HG02870 (cell line): ENCODE data around the gene NUMB.

Experiments used
- ATAC-seq: cut with Tn5 transposase; IDR thresholded peaks from one replicate; pipeline ENCODE4 v1.9.1; 2021; ENCODE audit warnings: mild to moderate bottlenecking, moderate library complexity; ENCODE audit not compliant: unreplicated experiment

The NUMB gene

DNA sequence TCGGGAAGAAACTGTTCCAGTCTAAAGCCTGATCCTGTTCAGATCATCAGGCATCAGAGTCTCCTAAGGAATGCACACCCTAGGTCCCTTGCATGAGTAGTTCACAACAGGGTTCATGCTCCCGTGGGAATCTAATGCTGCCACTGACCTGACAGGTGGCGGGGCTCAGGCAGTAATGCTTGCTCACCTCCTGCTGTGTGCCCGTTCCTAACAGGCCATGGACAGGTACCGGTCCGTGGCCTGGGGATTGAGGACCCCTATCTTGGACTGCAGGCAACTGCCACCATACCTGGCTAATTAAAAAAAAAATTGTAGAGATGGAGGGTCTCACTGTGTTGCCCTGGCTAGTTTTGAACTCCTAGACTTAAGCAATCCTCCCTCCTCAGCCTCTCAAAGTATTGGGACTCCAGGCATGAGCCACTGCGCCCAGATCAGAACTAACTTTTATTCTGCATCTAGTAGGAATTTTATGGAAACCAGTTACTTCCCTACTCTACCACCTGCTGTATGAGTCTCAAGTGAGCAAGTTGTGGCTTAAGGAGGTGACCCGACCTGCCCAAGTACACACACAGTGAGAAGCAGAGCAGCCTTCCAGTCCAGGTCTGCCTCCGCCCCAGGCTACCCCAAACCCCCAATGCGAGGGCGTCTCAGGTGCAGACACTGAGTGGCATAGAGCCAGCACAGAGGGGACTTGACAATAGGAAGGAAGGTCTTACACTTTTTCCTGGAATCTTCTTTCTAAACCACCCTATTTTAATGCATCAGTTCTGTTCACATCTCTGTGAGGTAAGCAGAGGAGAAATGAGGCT, 223.6 kb downstream of the NUMB start:
- no peak for ATAC-seq

DNA sequence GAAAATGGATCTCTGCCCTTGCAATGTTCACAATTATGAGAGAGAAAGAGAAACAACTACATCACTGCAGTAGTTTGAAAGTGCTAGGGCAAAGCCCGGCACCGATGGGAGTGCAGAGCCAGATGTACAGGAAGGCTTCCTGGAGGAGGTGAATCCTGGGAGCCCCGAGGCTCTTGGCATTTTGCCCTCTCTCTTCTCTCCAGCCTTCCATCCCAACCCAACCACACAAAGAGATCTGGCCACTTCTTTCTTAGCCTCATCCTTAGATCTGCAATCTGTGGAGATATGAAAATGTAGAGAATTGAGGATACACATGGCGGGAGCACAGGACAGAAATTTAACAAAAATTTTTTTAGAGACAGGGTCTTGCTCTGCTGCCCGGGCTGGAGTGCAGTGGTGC, 224.3 kb downstream of the NUMB start:
- ATAC-seq, result no peak

DNA sequence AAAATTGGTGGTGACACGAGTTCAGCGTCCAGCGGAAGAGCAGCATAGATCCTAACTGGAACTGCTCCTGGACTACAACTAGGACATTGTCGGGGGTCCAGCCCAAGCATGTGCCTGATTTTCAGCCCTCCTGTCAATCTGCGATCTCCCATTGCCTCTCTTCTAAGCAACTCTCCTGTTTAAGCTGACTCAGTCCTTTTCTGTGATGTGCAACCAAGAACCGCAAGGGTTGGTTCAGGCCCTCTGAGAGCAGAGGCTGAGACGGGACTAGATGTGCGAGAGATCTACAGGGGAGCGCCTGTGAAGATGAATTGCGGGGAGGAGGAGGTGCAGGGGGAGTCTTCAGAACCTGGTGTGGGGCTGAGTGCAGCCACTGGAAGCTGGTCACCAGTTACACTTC, 224.8 kb downstream of the NUMB start:
- no peak for ATAC-seq

DNA sequence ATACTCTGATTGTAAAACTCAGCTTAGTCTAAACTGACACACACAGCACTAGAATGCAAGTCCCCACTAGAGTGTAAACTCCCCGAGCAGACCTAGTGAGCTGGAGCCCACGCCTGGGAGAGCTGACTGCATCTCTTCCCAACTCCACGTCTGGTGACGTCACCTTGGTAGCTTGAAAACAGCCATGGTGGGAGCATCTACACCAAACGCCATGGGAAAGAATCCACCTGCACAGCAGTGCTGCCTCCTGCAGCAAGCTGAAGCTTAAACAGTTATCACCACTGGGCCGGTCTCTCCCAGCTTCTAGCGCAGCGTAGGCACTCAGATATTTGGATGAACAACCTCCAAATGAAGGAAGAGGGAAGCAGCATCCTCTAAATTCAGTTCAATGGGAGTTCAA, 225.4 kb downstream of the NUMB start:
- ATAC-seq, result no peak

DNA sequence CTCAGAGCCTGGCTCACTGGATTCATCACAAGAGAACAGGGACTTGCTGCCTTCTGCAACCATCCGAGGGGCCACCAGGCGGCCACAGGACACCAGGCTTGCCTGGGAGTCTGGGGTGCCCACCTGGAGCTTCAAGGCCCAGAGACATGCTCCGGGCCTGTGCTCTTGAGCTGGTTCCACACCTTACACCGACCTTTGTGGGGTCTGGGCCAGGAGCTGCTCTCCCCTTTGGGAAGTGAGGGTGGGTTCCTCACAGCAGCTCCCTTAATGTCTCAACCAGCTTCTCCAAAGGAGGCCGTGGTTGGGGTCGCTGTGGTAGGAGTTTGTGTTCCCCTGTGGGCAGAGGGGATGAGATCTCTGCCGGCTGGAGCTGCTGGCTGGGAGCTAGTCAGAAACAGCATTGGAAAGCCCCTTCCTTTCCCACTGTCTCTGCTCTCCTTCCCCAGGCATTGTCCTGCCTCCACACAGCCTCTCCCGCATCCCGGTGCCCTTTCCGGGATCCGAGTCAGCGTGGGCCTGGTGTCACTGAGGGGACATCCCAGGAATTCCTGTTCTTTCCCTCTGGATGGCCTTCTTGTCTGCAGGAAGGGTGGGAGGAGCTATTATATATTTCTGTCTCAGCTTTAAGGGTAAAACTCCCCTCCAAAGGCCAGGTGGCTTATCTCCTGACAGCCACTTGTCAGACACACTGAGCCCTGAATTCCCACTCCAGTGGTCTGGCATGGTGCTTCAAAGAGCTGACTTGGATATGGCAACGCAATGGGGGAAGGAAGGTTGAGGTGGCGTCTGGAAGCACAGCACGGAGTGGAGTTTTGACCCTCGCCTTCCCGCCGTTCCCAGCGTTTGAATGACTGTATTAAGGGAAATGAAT, 226.1 kb downstream of the NUMB start:
- no peak for ATAC-seq

DNA sequence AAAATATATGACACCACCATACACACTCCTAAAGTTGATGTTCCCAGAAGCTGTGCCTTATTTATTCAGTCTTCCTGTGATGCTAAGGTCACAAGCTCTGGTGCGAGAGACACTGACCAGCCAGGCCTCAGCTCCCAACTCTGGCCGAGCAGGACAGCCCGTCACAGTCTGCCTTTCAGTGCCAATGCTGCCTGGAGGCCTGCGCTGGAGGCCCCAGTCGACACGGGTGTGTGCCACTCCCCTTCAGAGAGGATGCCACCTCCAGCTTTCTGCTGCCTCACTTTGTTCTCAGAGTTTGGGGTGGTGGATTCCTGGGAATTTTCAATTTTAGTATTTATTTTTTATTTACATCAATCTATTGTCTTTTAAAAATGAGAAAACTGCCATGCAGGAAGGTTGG, 228.3 kb downstream of the NUMB start:
- ATAC-seq, result no peak

DNA sequence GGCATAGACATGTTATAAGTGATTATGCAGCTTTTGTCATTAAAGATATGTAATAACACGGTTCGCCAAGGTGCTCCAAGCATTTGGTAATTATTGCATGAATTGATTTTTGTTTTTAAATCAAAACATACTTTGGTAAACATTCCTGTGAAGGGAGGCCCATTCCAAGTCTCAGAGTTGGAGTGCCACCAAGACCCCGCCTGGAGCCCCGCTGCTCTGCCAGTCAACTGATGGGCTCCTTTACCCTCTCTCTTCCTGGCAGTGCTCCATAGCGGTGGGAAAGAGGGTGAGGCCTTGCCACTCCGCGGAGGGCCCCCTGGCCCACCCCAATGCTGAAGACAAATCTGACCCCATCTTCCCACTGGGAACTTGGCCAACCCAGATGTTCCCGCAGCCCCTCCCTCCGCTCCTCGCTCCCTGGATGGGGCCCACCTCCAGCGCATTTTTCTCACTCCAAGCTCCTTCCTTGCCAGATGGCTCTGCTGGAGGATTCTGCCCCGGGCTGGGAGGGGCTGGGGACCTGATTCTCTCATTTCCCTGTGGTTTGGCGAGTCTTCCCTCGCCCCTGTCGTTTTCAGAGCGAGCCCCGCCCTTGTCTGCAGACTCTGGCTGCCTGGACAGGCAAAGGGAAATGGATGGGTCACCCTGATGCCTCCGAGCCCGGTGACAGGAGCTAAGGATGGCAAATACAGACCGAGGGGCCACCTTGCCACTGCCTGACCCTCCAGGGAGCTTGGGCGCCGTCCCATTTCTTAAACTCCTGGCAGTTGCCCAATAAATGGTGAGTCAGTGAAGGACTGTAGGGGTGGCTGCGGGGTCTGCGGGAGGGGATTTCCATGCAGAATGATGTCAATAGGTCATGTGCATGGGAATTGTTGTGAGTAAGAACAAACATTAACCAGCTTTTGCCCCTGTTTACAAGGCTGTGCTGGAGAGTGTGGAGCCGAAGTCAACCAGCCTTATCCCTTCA, 230.2 kb downstream of the NUMB start:
- no peak for ATAC-seq

DNA sequence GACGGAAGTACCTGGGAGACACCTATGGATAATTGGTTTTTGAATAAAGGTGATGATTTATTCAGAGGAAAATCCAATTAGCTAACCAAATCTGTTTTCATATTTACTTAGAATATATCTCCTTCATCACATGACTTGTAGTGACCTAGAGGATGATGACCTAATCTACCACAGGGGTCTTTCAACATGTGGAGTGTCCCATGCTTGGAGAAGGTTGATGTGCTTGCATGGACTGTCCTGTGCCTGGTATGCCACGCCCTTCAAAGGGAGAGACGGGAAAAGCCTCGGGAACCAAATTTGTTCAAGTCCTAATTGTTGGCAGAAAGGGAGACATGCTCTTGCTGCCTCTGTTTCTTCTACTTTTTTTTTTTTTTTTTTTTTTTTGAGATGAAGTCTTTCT, 232.8 kb downstream of the NUMB start:
- ATAC-seq, result no peak
